Inferior parietal cortex (tissue), 1 donor: Measurements from ENCODE around the gene RASSF4.
"Not testable (repeated sequence)": the region's sequence is repeated elsewhere in the genome, so short reads cannot be mapped to it uniquely, and the experiment has no call there.

Source experiments
- DNase-seq: peaks from one replicate; pipeline ENCODE4 v3.0.0-alpha.2; 2016; ENCODE audit errors: extremely low spot score

The RASSF4 gene

DNA sequence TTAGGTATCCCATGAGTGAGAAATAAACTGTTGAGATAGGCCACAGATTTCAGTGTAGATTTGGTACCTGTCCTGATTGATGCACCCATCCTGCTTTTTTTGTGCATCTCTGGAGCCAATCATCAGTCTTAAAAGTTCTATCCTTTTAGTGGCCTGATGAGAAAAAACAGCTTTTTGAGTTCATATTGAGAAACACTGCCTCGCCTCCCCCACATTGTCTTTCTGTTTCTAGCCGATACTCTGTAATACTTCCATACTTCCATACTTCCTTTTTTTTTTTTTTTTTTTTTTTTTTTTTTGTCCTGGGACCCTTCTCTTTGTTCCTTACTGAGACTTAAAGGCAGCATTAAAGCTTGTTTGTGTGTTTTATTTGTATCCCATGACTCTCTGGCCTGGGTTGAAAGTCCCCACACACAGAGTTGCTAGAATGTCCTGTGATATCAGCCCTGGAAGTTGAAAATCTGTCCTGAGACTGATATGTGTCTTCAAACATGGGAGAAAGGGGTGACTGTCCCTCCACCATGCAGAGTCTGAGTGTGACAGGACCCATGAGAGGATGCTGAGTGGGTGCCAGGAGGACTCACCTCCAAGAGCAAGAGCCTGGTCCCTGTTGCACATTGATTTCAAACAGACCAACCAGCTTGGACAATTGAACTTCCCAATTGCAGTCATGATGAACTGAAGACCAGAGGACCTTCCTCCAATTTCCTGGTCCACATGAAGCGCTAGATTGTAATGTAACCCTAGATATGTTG, 46.9 kb downstream of the RASSF4 start:
- no peak for DNase-seq

DNA sequence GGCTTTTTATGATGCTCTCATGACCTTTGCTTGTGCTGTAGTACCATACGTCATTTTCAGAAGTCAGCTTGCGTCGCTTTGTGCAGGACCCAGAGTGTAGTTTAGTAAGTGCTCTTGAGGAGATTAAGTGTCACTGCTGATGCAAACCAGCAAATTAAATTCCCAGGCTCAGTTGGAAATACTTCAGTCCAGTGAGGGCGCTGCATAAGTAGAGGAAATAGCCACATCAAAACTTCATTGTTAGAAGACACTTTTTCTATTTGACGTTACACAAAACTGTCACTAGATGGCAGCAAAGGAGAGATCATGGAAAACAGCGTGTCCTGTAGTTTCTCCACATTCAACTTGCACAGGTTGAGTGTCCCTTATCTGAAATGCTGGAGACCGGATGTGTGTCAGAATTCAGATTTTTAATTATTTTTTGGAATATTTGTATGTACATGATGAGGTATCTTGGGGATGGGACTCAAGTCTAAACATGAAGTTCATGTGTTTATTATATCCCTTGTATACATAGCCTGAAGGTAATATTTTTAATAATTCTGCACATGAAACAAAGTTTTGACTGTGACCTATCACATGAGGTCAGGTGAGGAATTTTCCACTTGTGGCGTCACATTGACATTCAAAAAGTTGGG, 49.0 kb downstream of the RASSF4 start:
- DNase-seq, result peak; percentile 97

DNA sequence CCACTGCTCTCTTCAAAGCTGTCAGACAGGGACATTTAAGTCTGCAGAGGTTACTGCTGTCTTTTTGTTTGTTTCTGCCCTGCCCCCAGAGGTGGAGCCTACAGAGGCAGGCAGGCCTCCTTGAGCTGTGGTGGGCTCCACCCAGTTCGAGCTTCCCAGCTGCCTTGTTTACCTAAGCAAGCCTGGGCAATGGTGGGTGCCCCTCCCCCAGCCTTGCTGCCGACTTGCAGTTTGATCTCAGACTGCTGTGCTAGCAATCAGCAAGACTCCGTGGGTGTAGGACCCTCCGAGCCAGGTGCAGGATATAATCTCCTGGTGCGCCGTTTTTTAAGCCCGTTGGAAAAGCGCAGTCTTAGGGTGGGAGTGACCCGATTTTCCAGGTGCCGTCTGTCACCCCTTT, 55.0 kb downstream of the RASSF4 start:
- not testable (repeated sequence) for DNase-seq

DNA sequence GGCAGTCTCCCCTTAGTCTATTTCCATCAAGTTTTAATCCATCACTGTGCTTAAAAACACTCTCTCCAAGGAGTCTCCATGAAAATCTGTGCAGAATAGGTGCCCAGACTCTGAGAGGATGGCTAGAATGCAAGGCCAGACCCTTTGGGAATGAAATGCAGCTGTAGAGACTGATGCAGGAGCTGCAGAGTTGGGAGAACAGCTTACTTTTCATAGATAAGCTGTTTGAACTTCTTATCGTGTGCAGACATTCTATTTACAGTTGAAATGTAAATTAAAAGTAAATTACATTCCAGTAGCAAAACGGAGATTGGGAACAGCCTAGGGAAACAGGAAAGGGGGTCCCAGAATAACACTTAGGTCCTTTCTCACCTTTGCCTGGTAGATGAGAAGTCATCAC, 56.0 kb downstream of the RASSF4 start:
- DNase-seq, result no peak

DNA sequence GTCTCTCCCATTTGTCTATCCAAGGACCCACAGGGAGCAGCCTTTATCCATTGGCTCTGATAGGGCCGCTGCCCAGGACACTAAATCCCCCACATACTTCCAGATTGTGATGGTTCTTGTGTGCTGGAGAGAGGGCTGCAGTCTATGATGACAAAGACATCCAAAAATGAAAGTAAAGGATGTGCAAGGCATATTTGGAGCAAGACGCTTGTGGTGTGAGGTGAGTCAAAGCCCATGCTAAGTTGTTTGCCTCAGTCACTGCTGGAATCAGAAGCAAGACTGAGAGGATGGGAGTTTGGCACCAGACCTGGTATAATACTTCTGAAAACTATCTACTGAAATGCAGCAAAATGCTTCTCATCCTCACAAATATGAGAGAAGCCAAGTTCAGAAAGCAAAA, 63.8 kb downstream of the RASSF4 start:
- DNase-seq, result no peak

DNA sequence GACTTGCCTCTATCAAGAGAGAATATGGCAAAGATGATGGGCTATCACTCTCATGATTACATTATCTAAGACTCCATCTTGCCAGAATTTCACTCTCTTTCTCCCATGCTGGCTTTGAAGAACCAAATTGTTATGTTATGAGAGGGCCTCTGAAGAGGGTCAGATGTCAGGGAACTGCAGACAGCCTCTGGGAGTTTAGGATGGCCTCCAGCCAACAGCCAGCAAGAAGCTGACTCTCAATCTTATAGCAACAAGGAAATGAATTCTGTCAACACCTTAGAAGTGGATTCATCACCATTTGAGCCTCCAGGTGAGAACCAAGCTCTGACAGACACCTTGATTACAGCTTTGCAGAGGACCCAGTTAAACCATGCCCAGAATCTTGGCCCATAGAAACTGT, 74.7 kb downstream of the RASSF4 start:
- DNase-seq, result no peak

DNA sequence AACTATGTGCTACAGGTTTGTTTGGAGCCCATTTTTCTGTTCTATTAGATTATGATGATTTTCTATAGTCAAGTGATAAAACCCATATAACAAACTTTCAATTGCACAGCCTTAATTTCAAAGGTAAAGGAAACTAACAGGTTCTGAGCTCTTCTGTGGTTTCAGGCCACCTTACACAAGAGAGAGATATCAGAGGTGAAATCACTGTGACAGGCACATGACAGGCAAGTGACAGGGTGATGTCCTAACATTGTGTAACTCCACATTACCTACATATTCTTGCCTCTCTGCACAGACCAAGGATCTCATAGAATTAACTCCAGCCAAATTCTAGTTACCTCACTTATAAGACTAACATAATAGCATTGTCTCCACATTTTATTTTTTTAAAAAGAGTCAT, 76.1 kb downstream of the RASSF4 start:
- DNase-seq, result no peak

DNA sequence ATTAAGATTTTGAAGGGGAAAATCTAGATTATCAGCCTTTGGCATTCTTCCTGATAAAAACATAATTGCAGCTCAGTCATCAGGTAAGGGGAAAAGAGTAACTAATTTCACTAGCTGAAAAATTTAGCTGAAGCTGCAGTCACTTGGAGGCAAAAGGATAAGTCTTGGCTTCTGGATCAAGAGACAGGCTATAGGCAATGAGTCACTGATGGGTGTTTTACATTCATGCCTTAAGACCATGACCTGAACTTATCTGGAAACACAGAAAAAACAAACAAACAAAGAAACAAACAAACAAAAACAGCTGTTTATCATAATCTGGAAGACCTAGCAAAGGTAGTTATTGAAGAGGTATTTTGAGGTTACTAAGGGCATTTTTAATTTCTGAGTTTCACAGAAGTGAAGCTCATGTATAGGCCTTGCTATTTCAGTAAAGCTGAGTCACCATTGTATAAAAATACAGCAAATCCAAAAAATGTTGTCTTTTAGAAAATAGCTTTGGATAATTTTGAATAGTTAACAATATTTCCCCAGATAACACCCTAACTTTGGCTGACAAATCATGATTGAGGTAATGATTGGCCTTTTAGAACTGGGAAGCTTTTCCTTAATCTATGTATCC, 81.4 kb downstream of the RASSF4 start:
- DNase-seq, result peak; percentile 11

DNA sequence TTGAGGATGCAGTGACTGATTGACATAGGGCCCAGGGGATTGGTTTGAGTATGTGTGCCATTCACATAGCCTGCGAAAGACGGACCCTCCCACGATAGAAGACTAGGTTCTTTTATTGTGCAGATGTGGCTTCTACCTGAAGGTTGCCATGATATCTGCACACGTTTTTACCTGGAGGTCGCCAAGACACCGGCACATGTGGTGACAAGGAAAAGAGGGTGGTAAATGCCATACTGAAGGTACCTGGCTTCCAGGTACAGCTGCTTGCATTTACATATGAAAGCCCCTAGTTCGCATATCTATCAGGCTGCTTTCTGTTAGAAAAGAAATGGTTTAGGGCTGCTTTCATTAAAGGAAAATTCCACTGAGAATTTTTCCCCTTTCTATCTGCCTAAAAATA, 84.7 kb downstream of the RASSF4 start:
- DNase-seq, result no peak
